ENCODE measurements around the gene LPAR6.
A peak's percentile ranks its signal among the peaks of the same experiment; 100 is the strongest.

The LPAR6 gene

DNA sequence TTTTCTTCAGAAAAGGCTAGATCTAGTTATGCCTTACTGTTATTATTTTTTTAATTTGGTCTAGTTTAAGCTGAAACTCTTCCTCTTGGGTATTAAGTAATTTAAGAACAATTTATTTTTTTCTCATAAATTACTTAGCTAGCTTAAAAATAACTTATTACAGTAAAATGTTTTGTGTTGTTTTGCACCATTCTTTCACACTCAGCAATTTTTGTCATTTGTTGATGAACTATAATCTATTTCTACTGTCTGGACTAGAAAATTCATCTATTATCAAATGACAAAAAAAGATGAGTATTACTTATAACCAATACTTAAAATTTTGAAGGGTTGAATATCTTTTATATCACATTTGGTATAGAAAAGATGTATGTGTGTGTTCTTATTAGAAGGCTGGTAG is 1.6 kb upstream of the LPAR6 start:
- Histone ChIP-seq H3K36me3 (ENCODE audit: control insufficient read depth in 1 of 2, insufficient read depth in 2 of 2, low read length in 2 of 2) (peaks cover 0 to 9% of the 10 kb centered on the region in 2 donors), H3K27me3 (ENCODE audit: low read depth, low read length) (no peaks in the 10 kb centered on the region), H3K4me3 (ENCODE audit: low read depth in 1 of 2, low read length in 2 of 2) (no peak overlapping the region), H3K4me1 (ENCODE audit: control insufficient read depth in 1 of 2, insufficient read depth in 2 of 2, low read length in 2 of 2) (no peaks in the 10 kb centered on the region), H3K27ac (ENCODE audit: low read length) (no peak overlapping the region), H3K9me3 (ENCODE audit: control insufficient read depth in 1 of 2, low read length in 2 of 2) (no peaks in the 10 kb centered on the region)

- Histone ChIP-seq H3K9me3 (ENCODE audit: control insufficient read depth in 1 of 2, low read length in 2 of 2) (no peaks in the 10 kb centered on the region), H3K4me1 (ENCODE audit: control insufficient read depth in 1 of 2, insufficient read depth in 2 of 2, low read length in 2 of 2) (no peaks in the 10 kb centered on the region), H3K27ac (ENCODE audit: low read length) (peak overlapping the region; percentile 95), H3K4me3 (ENCODE audit: low read depth in 1 of 2, low read length in 2 of 2) (peak overlapping the region; percentile 70 to 92), H3K27me3 (ENCODE audit: low read depth, low read length) (no peaks in the 10 kb centered on the region), H3K36me3 (ENCODE audit: control insufficient read depth in 1 of 2, insufficient read depth in 2 of 2, low read length in 2 of 2) (peaks cover 0 to 6% of the 10 kb centered on the region in 2 donors)
Observed at GRCh38 chr13:48411841-48412531, 927 bp downstream of the LPAR6 start.

- peaks cover 0 to 5% of the 10 kb centered on the region in 2 donors for H3K36me3 ChIP-seq (ENCODE audit: control insufficient read depth in 1 of 2, insufficient read depth in 2 of 2, low read length in 2 of 2)
- H3K9me3 ChIP-seq (ENCODE audit: control insufficient read depth in 1 of 2, low read length in 2 of 2), result no peaks in the 10 kb centered on the region
- peak overlapping the region; percentile 70 to 92 for H3K4me3 ChIP-seq (ENCODE audit: low read depth in 1 of 2, low read length in 2 of 2)
- H3K27me3 ChIP-seq (ENCODE audit: low read depth, low read length), result no peaks in the 10 kb centered on the region
- peak overlapping the region; percentile 95 for H3K27ac ChIP-seq (ENCODE audit: low read length)
- H3K4me1 ChIP-seq (ENCODE audit: control insufficient read depth in 1 of 2, insufficient read depth in 2 of 2, low read length in 2 of 2), result no peaks in the 10 kb centered on the region
Observed at GRCh38 chr13:48411147-48411794, 1.6 kb downstream of the LPAR6 start.

- Histone ChIP-seq H3K27ac (ENCODE audit: low read length) (peak overlapping the region; percentile 24), H3K9me3 (ENCODE audit: control insufficient read depth in 1 of 2, low read length in 2 of 2) (no peaks in the 10 kb centered on the region), H3K36me3 (ENCODE audit: control insufficient read depth in 1 of 2, insufficient read depth in 2 of 2, low read length in 2 of 2) (peaks cover 0 to 5% of the 10 kb centered on the region in 2 donors), H3K27me3 (ENCODE audit: low read depth, low read length) (no peaks in the 10 kb centered on the region), H3K4me1 (ENCODE audit: control insufficient read depth in 1 of 2, insufficient read depth in 2 of 2, low read length in 2 of 2) (no peaks in the 10 kb centered on the region), H3K4me3 (ENCODE audit: low read depth in 1 of 2, low read length in 2 of 2) (peak overlapping the region; percentile 34 to 44)
Observed at GRCh38 chr13:48410199-48410598, 2.7 kb downstream of the LPAR6 start.

GRCh38 chr13:48405875-48406274 is 7.0 kb downstream of the LPAR6 start:
- H3K4me3 ChIP-seq (ENCODE audit: low read depth in 1 of 2, low read length in 2 of 2), result no peak overlapping the region
- H3K4me1 ChIP-seq (ENCODE audit: control insufficient read depth in 1 of 2, insufficient read depth in 2 of 2, low read length in 2 of 2), result peaks cover under 1 to 10% of the 10 kb centered on the region in 2 donors
- no peaks in the 10 kb centered on the region for H3K9me3 ChIP-seq (ENCODE audit: control insufficient read depth in 1 of 2, low read length in 2 of 2)
- no peak overlapping the region for H3K27ac ChIP-seq (ENCODE audit: low read length)
- H3K36me3 ChIP-seq (ENCODE audit: control insufficient read depth in 1 of 2, insufficient read depth in 2 of 2, low read length in 2 of 2), result no peaks in the 10 kb centered on the region
- no peaks in the 10 kb centered on the region for H3K27me3 ChIP-seq (ENCODE audit: low read depth, low read length)

DNA sequence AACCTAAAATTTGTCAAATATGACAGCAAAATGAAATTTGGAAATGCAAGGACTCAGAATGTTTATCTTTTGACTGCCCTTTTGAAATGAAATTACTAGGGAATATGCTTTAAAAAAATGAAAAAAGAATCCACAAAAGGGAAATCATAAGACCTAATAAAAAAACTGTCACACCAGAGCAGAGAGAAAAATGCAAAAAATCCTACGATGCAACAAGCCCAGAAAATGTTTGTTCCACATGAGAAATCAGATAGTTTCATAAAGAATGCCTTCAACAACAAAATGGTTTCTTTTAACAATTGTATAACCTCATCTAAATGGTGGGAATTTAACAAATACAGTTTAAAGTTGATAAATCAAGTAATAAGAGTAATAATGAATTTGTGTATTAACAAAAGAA is 8.0 kb downstream of the LPAR6 start:
- H3K27ac ChIP-seq (ENCODE audit: low read length), result no peak overlapping the region
- no peaks in the 10 kb centered on the region for H3K27me3 ChIP-seq (ENCODE audit: low read depth, low read length)
- H3K36me3 ChIP-seq (ENCODE audit: control insufficient read depth in 1 of 2, insufficient read depth in 2 of 2, low read length in 2 of 2), result no peaks in the 10 kb centered on the region
- H3K4me1 ChIP-seq (ENCODE audit: control insufficient read depth in 1 of 2, insufficient read depth in 2 of 2, low read length in 2 of 2), result peaks cover 9 to 10% of the 10 kb centered on the region in 2 donors
- no peak overlapping the region for H3K4me3 ChIP-seq (ENCODE audit: low read depth in 1 of 2, low read length in 2 of 2)
- no peaks in the 10 kb centered on the region for H3K9me3 ChIP-seq (ENCODE audit: control insufficient read depth in 1 of 2, low read length in 2 of 2)

GRCh38 chr13:48403913-48404312 is 9.0 kb downstream of the LPAR6 start:
- H3K4me1 ChIP-seq (ENCODE audit: control insufficient read depth in 1 of 2, insufficient read depth in 2 of 2, low read length in 2 of 2), result peaks cover 10 to 13% of the 10 kb centered on the region in 2 donors
- H3K9me3 ChIP-seq (ENCODE audit: control insufficient read depth in 1 of 2, low read length in 2 of 2), result no peaks in the 10 kb centered on the region
- no peaks in the 10 kb centered on the region for H3K27me3 ChIP-seq (ENCODE audit: low read depth, low read length)
- H3K4me3 ChIP-seq (ENCODE audit: low read depth in 1 of 2, low read length in 2 of 2), result no peak overlapping the region
- peak overlapping the region; percentile 45 for H3K27ac ChIP-seq (ENCODE audit: low read length)
- H3K36me3 ChIP-seq (ENCODE audit: control insufficient read depth in 1 of 2, insufficient read depth in 2 of 2, low read length in 2 of 2), result no peaks in the 10 kb centered on the region

DNA sequence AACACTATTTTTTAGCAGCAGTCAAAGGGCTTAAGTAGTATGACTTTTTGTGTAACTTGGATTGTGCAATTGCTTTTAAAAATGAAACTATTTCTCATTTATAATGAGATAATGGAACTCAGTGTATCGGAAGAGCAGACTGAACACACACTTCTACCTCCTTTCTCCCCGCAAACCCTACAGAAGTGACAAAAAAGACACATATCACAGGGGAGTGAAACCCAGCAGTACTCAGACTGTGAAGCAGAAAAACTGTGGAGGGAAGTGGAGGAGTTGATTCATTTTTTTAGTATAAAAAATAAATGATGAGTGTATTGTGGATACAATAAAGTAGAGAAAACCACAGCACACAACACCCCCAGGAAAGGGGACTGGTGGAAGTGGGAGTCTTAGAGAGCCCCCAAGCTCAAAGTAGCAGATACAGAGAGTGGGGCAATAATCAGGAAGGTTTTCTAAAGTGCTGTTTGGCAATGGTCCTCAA is 9.7 kb downstream of the LPAR6 start:
- H3K36me3 ChIP-seq (ENCODE audit: control insufficient read depth in 1 of 2, insufficient read depth in 2 of 2, low read length in 2 of 2), result no peaks in the 10 kb centered on the region
- H3K4me1 ChIP-seq (ENCODE audit: control insufficient read depth in 1 of 2, insufficient read depth in 2 of 2, low read length in 2 of 2), result peaks cover 13% of the 10 kb centered on the region in 2 donors
- peak overlapping the region; percentile 80 for H3K27ac ChIP-seq (ENCODE audit: low read length)
- no peaks in the 10 kb centered on the region for H3K27me3 ChIP-seq (ENCODE audit: low read depth, low read length)
- no peaks in the 10 kb centered on the region for H3K9me3 ChIP-seq (ENCODE audit: control insufficient read depth in 1 of 2, low read length in 2 of 2)
- no peak overlapping the region for H3K4me3 ChIP-seq (ENCODE audit: low read depth in 1 of 2, low read length in 2 of 2)

- peaks cover 13% of the 10 kb centered on the region in 2 donors for H3K4me1 ChIP-seq (ENCODE audit: control insufficient read depth in 1 of 2, insufficient read depth in 2 of 2, low read length in 2 of 2)
- H3K27me3 ChIP-seq (ENCODE audit: low read depth, low read length), result no peaks in the 10 kb centered on the region
- peak overlapping the region; percentile 80 for H3K27ac ChIP-seq (ENCODE audit: low read length)
- no peaks in the 10 kb centered on the region for H3K9me3 ChIP-seq (ENCODE audit: control insufficient read depth in 1 of 2, low read length in 2 of 2)
- H3K4me3 ChIP-seq (ENCODE audit: low read depth in 1 of 2, low read length in 2 of 2), result no peak overlapping the region
- H3K36me3 ChIP-seq (ENCODE audit: control insufficient read depth in 1 of 2, insufficient read depth in 2 of 2, low read length in 2 of 2), result no peaks in the 10 kb centered on the region
Observed at GRCh38 chr13:48402325-48402932, 10.5 kb downstream of the LPAR6 start.

- Histone ChIP-seq H3K27ac (ENCODE audit: low read length) (peak overlapping the region; percentile 68), H3K27me3 (ENCODE audit: low read depth, low read length) (no peaks in the 10 kb centered on the region), H3K9me3 (ENCODE audit: control insufficient read depth in 1 of 2, low read length in 2 of 2) (no peaks in the 10 kb centered on the region), H3K4me1 (ENCODE audit: control insufficient read depth in 1 of 2, insufficient read depth in 2 of 2, low read length in 2 of 2) (peaks cover 13% of the 10 kb centered on the region in 2 donors), H3K36me3 (ENCODE audit: control insufficient read depth in 1 of 2, insufficient read depth in 2 of 2, low read length in 2 of 2) (no peaks in the 10 kb centered on the region), H3K4me3 (ENCODE audit: low read depth in 1 of 2, low read length in 2 of 2) (no peak overlapping the region)
Observed at GRCh38 chr13:48401480-48401879, 11.4 kb downstream of the LPAR6 start.

GRCh38 chr13:48400850-48401291 is 12.0 kb downstream of the LPAR6 start:
- Histone ChIP-seq H3K27ac (ENCODE audit: low read length) (peak overlapping the region; percentile 68), H3K9me3 (ENCODE audit: control insufficient read depth in 1 of 2, low read length in 2 of 2) (no peaks in the 10 kb centered on the region), H3K36me3 (ENCODE audit: control insufficient read depth in 1 of 2, insufficient read depth in 2 of 2, low read length in 2 of 2) (no peaks in the 10 kb centered on the region), H3K4me1 (ENCODE audit: control insufficient read depth in 1 of 2, insufficient read depth in 2 of 2, low read length in 2 of 2) (peaks cover 13% of the 10 kb centered on the region in 2 donors), H3K4me3 (ENCODE audit: low read depth in 1 of 2, low read length in 2 of 2) (no peak overlapping the region), H3K27me3 (ENCODE audit: low read depth, low read length) (no peaks in the 10 kb centered on the region)
